ENCODE results near the gene CDC14B.

GRCh38 chr9:96478829-96479371 lies 140.7 kb downstream of the CDC14B start:
- TF ChIP-seq, protein P1, sequence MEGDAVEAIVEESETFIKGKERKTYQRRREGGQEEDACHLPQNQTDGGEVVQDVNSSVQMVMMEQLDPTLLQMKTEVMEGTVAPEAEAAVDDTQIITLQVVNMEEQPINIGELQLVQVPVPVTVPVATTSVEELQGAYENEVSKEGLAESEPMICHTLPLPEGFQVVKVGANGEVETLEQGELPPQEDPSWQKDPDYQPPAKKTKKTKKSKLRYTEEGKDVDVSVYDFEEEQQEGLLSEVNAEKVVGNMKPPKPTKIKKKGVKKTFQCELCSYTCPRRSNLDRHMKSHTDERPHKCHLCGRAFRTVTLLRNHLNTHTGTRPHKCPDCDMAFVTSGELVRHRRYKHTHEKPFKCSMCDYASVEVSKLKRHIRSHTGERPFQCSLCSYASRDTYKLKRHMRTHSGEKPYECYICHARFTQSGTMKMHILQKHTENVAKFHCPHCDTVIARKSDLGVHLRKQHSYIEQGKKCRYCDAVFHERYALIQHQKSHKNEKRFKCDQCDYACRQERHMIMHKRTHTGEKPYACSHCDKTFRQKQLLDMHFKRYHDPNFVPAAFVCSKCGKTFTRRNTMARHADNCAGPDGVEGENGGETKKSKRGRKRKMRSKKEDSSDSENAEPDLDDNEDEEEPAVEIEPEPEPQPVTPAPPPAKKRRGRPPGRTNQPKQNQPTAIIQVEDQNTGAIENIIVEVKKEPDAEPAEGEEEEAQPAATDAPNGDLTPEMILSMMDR (IDR thresholded peaks at IDR 0.05; ENCODE audit: low read length), result no peak
- TF ChIP-seq EZH2 (optimal IDR thresholded peaks at IDR 0.05; ENCODE audit: low read depth, low read length) (no peak), EZH2phosphoT487 (IDR thresholded peaks at IDR 0.05; ENCODE audit: low read length) (no peak)

All from MM.1S (cell line).